HG03066 (cell line): ENCODE measurements around the gene CEBPZOS.
"Not testable (repeated sequence)": the region's sequence is repeated elsewhere in the genome, so short reads cannot be mapped to it uniquely, and the experiment has no call there.

Source experiments
- ATAC-seq: cut with Tn5 transposase; IDR thresholded peaks from one replicate; pipeline ENCODE4 v1.9.1; 2021; ENCODE audit warnings: low read depth; ENCODE audit not compliant: unreplicated experiment

Gene CEBPZOS

DNA sequence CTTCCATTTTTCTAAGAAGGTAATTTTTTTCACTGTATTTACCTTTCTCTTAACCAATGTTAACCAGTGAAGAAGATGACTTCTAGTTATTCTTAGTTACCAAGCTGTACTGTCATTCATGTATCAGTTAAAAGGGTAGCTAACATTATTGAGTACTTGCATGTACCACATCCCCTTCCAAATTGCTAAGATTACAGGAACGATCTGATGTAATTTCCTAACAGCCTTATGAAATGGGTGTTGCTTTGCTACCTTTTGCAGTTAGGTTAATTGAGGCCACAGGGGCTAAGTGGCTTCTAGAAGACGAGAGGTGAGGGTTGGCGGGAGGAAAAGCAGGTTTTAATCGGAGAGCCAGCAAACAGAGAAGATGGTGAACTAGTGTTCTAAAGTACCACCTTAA, 6.0 kb upstream of the CEBPZOS start:
- ATAC-seq, result no peak

DNA sequence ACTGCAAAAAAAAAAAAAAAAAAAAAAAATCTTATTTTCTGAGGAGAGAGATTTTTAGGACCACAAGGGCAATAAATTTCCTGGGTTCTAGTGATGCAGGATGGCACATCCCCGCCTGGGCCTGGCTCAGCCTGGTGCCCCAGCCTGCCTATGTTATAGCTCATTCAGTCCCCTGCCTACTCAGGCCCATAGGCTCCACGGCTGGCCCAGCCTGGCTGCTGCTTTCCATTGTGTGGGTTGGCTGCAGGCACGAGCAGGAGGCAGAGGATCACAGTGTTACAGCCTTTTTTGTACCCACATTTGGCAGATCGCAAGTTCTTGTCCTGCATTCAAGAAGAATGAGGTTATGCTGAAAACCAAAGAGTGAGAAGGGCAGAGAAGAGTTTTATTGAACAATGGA, 5.0 kb upstream of the CEBPZOS start:
- ATAC-seq, result no peak

- ATAC-seq, result no peak
Measured at GRCh38 chr2:37191747-37192146, 4.5 kb upstream of the CEBPZOS start.

GRCh38 chr2:37192551-37192950, 3.7 kb upstream of the CEBPZOS start:
- ATAC-seq, result no peak

GRCh38 chr2:37195862-37196319, 405 bp upstream of the CEBPZOS start:
- ATAC-seq, result not testable (repeated sequence)

- no peak for ATAC-seq
Measured at GRCh38 chr2:37198681-37199065, 2.4 kb downstream of the CEBPZOS start.

DNA sequence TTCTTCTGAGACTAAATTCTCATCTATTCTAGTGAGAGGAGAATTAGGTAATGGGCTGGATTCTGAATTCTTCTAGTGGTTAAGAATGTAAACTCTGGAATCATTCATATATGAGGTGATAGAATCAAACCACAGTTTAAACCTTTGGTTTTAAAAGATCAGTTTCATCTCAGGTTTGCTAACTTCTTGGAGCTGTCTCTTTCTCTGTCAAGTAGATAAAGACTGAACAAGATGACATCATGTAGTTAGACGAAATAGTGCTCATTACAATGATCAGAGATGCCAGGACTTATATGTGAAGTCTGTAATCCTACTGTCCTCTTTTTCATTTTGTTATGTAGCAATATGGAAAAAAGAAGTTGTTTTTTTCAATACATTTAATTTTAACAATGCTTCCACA, 4.9 kb downstream of the CEBPZOS start:
- no peak for ATAC-seq

GRCh38 chr2:37201766-37202165, 5.5 kb downstream of the CEBPZOS start:
- ATAC-seq, result no peak

DNA sequence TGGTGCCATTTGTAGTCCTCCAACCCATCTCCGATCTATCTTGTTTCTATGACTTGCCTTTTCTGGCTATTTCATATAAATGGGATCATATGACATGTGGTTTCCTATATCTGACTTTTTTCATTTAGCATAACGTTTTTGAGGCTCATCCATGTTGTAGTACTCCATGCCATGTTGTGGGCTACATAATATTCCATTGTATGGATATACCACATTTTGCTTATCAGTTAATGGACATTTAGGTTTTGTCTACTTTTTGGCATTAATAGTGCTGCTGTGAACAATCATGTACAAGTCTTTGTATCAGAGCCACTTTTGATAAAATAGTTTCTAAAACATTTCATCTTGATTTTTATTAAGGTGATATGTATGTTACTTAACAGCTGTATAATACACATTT, 7.4 kb downstream of the CEBPZOS start:
- ATAC-seq, result no peak

- ATAC-seq, result not testable (repeated sequence)
Measured at GRCh38 chr2:37205071-37205661, 8.9 kb downstream of the CEBPZOS start.

GRCh38 chr2:37205689-37206341, 9.5 kb downstream of the CEBPZOS start:
- ATAC-seq, result no peak

- not testable (repeated sequence) for ATAC-seq
Measured at GRCh38 chr2:37206760-37207159, 10.5 kb downstream of the CEBPZOS start.

- no peak for ATAC-seq
Measured at GRCh38 chr2:37211212-37211611, 14.9 kb downstream of the CEBPZOS start.

DNA sequence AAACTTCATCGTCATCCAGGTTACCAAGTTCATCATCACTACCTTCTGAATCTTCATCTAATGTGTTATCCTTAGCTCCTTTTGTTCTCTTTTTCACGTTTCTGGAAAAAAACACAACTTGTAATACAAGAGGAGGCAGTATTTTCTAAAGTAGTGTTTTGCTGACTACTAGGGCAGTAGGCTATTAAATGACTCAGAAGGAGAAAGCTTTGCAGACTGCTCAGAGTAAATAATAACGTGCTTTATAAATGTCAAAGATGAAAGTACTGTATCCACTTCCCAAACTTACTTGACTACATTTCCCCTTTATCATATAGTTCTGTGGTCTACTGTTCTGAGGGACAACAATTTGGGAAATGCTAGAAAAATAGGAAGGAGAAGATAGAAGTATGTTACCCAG, 15.6 kb downstream of the CEBPZOS start:
- no peak for ATAC-seq

GRCh38 chr2:37215250-37215649, 19.0 kb downstream of the CEBPZOS start:
- ATAC-seq, result no peak

DNA sequence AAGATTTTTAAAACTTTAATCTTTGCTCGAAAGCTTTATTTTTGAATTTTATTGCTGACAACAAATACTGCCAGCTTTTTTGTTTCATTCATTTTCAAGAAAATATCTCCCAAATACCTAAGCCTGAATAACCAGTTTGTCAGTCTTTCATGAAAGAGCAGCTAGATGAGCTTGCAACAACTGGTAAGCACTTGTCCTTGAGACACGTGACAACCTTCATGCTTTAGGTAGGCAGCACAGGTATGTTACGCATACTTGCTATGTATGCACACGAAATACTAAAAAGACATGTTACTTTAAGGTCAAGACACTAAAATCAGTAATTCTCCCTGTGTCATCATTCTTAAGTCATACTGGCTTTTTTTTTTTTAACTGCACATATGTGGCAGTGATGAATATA, 22.8 kb downstream of the CEBPZOS start:
- ATAC-seq, result no peak

- no peak for ATAC-seq
Measured at GRCh38 chr2:37223131-37223530, 26.8 kb downstream of the CEBPZOS start.

GRCh38 chr2:37224063-37224462, 27.8 kb downstream of the CEBPZOS start:
- ATAC-seq, result no peak

GRCh38 chr2:37225129-37225528, 28.8 kb downstream of the CEBPZOS start:
- ATAC-seq, result not testable (repeated sequence)

DNA sequence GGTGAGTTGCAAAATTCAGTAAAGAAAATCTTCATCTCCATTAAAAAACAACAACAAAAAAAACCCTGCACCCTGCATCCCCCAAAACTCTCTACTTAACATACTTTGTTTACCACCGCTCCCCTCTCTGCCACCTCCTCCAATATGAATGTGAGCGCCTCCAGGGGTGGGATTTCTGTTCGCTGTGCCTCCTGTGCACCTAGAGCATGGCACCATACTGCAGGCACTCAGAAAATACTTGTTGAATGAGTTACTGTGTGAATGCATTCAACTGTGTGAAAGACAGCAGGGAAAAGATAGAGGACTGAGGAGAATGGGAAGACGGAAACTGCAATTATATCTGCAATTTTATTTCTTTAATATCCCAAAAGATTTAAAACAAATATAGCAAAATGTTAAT, 30.6 kb downstream of the CEBPZOS start:
- ATAC-seq, result no peak

DNA sequence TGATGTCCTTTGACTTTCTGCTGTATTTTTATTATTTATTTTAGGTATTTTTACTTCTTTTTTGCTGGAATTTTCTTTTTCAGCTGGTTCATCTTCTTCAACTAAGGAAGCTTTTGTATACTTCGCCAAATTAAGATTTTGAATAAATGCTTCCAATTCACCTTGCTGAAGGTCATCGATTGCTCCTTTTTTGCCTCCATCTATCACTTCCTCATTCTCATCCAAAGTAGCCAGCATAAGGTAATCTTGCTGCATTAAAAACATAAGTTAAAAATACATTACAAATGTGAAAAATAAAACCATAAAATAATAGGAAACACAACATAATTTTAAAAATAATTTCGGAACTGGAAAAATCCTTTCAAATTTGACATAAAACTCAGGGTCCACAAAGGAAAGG, 32.5 kb downstream of the CEBPZOS start:
- no peak for ATAC-seq

GRCh38 chr2:37230581-37230980, 34.3 kb downstream of the CEBPZOS start:
- no peak for ATAC-seq
